RWPE2 (cell line): ENCODE data around the gene SRL.

Experiments used
- ATAC-seq: fragments of 200-7000 bp; cut with Tn5 transposase; 3 replicates; pipeline ENCODE4 v1.9.1; 2021; ENCODE audit warnings: low read depth
- DNase-seq: peaks from one replicate; pipeline ENCODE4 v3.0.0-alpha.2; 2020; ENCODE audit warnings: low spot score
- H3K27ac ChIP-seq: fragments of 450-650 bp; 2 replicates; pipeline ENCODE4 v1.5.1; 2017; ENCODE audit warnings: mild to moderate bottlenecking; ENCODE audit not compliant: poor library complexity, severe bottlenecking
- H3K27me3 ChIP-seq: fragments of 250-450 bp; sonication (Bioruptor Pico); 2 replicates; pipeline ENCODE4 v1.5.1; 2021; ENCODE audit warnings: mild to moderate bottlenecking, moderate library complexity; ENCODE audit not compliant: insufficient read depth, poor library complexity, severe bottlenecking
- H3K36me3 ChIP-seq: fragments of 250-450 bp; sonication (Bioruptor Pico); 2 replicates; pipeline ENCODE4 v1.5.1; 2020; ENCODE audit warnings: low read depth, mild to moderate bottlenecking, moderate library complexity
- H3K4me1 ChIP-seq: fragments of 250-450 bp; sonication (Bioruptor Pico); 2 replicates; pipeline ENCODE4 v1.5.1; 2021; ENCODE audit warnings: mild to moderate bottlenecking, moderate library complexity; ENCODE audit not compliant: insufficient read depth, poor library complexity, severe bottlenecking
- H3K4me3 ChIP-seq: fragments of 250-450 bp; sonication (Bioruptor Pico); 2 replicates; pipeline ENCODE4 v1.5.1; 2021; ENCODE audit warnings: mild to moderate bottlenecking, moderate library complexity; ENCODE audit not compliant: severe bottlenecking
- H3K9me3 ChIP-seq: fragments of 250-450 bp; sonication (Bioruptor Pico); 2 replicates; pipeline ENCODE4 v1.5.1; 2021; ENCODE audit warnings: mild to moderate bottlenecking, moderate library complexity; ENCODE audit not compliant: severe bottlenecking
- TF ChIP-seq, protein P1 (sequence below): fragments of 450-650 bp; IDR thresholded peaks from one replicate; pipeline ENCODE4 v1.5.1; 2017; ENCODE audit warnings: mild to moderate bottlenecking, moderate library complexity; ENCODE audit not compliant: poor library complexity, severe bottlenecking

The SRL gene

DNA sequence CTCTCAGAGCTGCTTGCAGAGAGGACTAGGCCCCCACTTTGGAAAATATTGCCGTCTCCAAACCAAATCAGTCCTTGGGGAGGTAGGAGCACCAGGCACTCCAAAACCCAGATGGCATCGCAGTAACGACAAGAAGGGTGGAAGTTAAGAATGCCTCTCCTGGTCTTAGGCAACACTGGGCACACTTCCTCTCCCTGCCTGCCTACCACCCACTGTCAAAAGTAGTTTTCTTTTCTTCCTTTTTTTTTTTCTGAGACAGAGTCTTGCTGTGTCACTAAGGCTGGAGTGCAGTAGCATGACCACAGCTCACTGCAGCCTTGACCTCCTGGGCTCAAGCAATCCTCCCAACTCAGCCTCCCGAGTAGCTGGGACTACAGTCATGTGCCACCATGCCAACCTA, 47.2 kb downstream of the SRL start:
- ATAC-seq = no peak

DNA sequence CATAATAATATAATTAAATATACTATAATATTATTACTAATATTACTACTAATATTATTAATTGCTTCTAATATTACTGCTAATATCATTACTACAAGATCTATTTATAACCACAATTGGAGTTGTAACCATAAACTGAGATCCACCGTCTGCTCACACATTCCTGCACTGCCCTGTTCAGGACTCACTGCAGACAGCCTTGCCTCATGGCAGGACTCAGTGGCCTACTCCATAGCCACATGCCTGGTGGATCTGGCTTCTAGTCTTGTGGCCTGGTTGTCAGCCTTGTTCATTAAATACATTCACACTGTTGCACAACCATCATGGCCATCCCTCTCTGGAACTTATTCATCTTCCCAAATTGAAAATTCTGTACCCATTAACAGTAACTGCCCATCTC, 48.0 kb downstream of the SRL start:
- Histone ChIP-seq H3K36me3 (no peaks in the 10 kb centered on the region), H3K27me3 (no peaks in the 10 kb centered on the region), H3K4me1 (no peaks in the 10 kb centered on the region), H3K4me3 (no peak overlapping the region), H3K9me3 (no peaks in the 10 kb centered on the region), H3K27ac (no peak overlapping the region)
- DNase-seq (no peak), ATAC-seq (no peak)
- TF ChIP-seq, protein P1, sequence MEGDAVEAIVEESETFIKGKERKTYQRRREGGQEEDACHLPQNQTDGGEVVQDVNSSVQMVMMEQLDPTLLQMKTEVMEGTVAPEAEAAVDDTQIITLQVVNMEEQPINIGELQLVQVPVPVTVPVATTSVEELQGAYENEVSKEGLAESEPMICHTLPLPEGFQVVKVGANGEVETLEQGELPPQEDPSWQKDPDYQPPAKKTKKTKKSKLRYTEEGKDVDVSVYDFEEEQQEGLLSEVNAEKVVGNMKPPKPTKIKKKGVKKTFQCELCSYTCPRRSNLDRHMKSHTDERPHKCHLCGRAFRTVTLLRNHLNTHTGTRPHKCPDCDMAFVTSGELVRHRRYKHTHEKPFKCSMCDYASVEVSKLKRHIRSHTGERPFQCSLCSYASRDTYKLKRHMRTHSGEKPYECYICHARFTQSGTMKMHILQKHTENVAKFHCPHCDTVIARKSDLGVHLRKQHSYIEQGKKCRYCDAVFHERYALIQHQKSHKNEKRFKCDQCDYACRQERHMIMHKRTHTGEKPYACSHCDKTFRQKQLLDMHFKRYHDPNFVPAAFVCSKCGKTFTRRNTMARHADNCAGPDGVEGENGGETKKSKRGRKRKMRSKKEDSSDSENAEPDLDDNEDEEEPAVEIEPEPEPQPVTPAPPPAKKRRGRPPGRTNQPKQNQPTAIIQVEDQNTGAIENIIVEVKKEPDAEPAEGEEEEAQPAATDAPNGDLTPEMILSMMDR = no peak

More for the DNA sequence above, 47.2 kb downstream of the SRL start:
- Histone ChIP-seq H3K4me1 (no peaks in the 10 kb centered on the region), H3K4me3 (no peak overlapping the region), H3K36me3 (no peaks in the 10 kb centered on the region), H3K27me3 (no peaks in the 10 kb centered on the region), H3K9me3 (no peaks in the 10 kb centered on the region), H3K27ac (no peak overlapping the region)
- TF ChIP-seq, protein P1 = no peak
- DNase-seq = no peak

DNA sequence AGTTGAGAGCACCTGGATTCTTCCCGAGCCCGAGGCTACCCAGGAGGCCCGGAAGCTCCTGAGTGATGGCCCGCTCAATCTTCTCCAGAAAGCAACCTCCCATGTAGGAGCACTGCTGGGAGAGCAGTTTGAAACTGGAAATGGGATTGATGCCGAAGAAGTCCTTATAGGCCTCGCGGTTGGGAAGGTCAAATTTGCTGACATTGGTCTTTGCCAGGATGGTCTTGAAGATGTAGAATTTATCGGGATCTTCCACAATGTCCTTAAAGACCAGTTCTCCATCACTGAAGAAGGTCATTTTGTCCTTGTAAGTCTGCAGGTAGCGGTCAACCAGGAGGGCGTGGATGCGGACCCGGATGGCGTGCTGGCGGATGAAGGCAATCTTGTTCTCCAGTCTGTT, 49.7 kb downstream of the SRL start:
- no peaks in the 10 kb centered on the region for H3K27me3 ChIP-seq
- H3K4me1 ChIP-seq = no peaks in the 10 kb centered on the region
- no peak for ATAC-seq
- H3K9me3 ChIP-seq = no peaks in the 10 kb centered on the region
- H3K27ac ChIP-seq = no peak overlapping the region
- H3K36me3 ChIP-seq = no peaks in the 10 kb centered on the region
- DNase-seq = no peak
- TF ChIP-seq, protein P1 = no peak
- no peak overlapping the region for H3K4me3 ChIP-seq

DNA sequence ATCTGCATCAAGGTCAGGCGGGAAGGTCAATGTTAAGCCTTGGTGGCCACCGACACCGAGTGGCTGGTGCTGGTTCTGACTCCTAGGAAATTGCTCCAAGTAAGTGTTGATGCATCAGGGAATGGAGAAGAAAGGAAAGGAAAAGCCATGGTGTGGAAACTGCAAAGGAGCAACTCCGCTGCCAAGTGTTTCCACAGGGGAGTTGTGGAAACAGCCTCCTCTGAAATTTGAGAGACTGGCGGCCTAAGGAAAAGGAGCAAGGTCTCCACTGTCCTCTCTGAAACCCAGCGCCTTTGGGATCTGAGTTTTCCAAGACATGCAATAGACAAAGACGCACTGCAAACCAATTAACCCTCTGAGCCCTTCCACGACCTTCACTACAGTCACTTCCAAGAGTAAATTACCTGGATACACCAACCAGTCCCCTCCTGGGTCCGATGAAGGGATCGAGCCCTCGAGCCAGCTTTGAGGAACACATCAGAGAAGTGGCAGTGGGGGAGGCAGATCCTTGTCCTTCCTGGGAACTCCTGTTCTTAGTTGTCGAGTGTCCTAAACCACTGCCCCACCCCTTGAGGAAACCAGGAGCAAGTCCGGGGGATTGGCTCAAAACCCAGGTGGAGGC, 51.1 kb downstream of the SRL start:
- H3K4me1 ChIP-seq = no peaks in the 10 kb centered on the region
- no peak for ATAC-seq

DNA sequence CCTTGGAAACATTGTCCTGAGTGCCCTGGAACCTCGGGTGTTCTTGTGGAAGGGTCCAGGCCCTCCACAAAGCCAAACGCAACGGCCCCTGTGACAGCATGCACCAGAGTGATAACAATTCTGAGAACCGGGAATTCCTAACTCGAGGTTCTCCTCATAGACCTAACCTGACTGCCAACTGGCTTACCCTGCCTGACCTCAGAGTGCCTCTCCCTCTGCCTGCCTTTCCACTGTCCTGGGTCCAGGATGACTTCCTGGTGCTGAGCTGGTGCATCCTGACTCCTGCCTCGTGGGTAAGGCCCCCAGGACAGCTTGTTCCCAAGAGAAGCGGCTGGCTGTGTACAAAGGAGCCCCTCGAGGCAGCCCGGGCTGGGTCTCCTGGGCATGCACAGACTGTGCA, 51.8 kb downstream of the SRL start:
- Histone ChIP-seq H3K4me1 (no peaks in the 10 kb centered on the region), H3K9me3 (no peaks in the 10 kb centered on the region), H3K4me3 (no peak overlapping the region), H3K27ac (no peak overlapping the region), H3K27me3 (no peaks in the 10 kb centered on the region), H3K36me3 (no peaks in the 10 kb centered on the region)
- DNase-seq (no peak), ATAC-seq (no peak)
- TF ChIP-seq, protein P1 = no peak

More for the DNA sequence above, 51.1 kb downstream of the SRL start:
- Histone ChIP-seq H3K27ac (no peak overlapping the region), H3K27me3 (no peaks in the 10 kb centered on the region), H3K4me3 (no peak overlapping the region), H3K36me3 (no peaks in the 10 kb centered on the region), H3K9me3 (no peaks in the 10 kb centered on the region)
- TF ChIP-seq, protein P1 = no peak
- DNase-seq = no peak
